ENCODE results near the gene OR8D2.

The OR8D2 gene, protein sequence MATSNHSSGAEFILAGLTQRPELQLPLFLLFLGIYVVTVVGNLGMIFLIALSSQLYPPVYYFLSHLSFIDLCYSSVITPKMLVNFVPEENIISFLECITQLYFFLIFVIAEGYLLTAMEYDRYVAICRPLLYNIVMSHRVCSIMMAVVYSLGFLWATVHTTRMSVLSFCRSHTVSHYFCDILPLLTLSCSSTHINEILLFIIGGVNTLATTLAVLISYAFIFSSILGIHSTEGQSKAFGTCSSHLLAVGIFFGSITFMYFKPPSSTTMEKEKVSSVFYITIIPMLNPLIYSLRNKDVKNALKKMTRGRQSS

DNA sequence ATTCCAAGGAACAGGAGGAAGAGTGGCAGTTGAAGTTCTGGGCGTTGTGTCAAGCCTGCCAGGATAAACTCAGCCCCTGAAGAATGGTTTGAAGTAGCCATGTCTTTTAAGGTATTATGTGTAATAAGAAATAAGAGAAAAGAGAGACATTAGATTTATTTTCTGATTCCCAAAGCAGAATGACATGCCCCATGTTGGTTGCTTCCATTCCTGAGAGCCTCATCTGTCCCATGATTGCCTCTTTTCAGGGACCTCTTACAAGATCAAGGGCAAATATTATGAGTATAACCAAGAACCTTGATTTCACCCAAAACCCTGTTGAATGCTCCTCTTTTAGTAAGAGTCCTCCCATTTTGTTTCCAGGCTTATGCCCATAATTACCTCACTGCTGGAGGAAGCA is at the start of gene OR8D2:
Gene OR8D2, minus strand, starts transcription at position 101 of the 400 bp plus-strand sequence. Its CDS starts 0 bp downstream, at position 101.
- DNase-seq (ENCODE audit: low read depth in 2 of 3, low spot score in 1 of 3) = no peak

DNA sequence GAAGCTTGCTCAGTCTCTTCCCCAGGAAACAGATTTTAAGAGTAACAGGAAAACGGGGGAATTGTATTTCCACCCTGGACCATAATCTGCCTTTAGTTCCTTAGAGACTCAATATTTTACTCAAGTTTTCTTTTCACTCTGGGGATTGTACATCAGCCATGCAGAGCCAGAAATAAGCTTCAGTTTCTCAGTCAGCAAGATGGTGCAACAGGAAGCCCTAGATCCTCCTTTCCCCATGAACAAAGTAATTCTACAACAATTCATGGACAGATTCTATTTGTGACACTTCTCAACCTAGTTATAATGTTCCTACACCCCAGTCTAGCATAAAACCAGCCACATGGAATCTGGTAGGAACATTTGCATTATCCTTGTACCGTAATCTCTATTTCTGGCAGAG is 39.6 kb upstream of the OR8D2 start:
- no peak for DNase-seq (ENCODE audit: low read depth in 2 of 3, low spot score in 1 of 3)

- DNase-seq (ENCODE audit: low read depth in 2 of 3, low spot score in 1 of 3) = no peak
Measured at GRCh38 chr11:124346311-124346955, 26.4 kb upstream of the OR8D2 start.

- DNase-seq (ENCODE audit: low read depth in 2 of 3, low spot score in 1 of 3) = no peak
Measured at GRCh38 chr11:124344346-124344745, 24.3 kb upstream of the OR8D2 start.

- DNase-seq (ENCODE audit: low read depth in 2 of 3, low spot score in 1 of 3) = no peak
Measured at GRCh38 chr11:124340142-124340447, 20.1 kb upstream of the OR8D2 start.

GRCh38 chr11:124339396-124340141 is 19.6 kb upstream of the OR8D2 start:
- DNase-seq (ENCODE audit: low read depth in 2 of 3, low spot score in 1 of 3) = no peak

- DNase-seq (ENCODE audit: low read depth in 2 of 3, low spot score in 1 of 3) = no peak
Measured at GRCh38 chr11:124331873-124332272, 11.9 kb upstream of the OR8D2 start.

DNA sequence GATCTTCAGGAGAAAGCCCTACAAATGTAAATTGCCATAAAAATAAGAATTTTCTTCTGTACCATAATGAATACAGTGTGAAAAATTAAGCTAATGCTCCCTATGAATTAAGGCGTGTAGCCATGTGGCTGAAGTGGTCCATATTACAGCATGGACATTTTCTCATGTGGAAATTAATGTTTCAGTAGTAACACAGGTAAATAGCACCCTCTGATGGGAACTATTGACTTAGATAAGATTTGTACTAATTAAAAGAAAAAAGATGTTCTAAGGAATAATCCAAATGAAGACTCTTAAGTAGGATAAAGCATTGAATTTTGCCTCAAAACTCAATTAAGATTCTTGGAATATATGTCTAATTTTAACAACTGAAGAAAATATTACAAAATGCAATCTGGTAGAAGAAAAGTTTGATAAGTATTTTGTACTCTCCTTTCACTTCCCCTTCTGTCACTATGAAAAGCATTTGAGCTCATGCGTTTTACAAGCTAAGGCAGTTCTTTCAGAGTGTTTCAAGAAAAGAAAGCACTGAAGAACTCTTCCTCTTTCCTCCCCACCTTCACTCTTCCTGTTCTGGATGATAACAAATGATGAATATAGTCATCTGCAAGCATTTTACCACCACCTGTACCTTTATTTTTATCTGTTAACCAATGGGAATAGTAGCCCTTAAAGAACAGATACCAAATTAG is 9.9 kb upstream of the OR8D2 start:
- DNase-seq (ENCODE audit: low read depth in 2 of 3, low spot score in 1 of 3) = no peak

DNA sequence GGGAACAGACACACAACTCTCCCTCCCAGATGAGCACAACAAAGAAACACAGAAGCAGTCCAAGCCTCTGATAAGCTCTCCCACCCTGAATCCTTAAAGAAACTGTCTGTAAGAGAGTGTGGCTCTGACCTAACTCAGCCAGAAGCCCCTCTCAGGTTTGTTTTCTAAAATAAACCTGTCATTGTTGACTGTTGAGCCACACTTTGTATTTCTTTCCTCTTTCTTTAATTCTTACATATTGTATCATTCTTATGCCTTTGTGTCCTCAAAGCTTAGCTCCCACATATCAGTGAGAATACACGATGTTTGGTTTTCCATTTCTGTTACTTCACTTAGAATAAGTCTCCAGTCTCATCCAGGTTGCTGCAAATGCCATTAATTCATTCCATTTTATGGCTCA is 7.8 kb upstream of the OR8D2 start:
- no peak for DNase-seq (ENCODE audit: low read depth in 2 of 3, low spot score in 1 of 3)

DNA sequence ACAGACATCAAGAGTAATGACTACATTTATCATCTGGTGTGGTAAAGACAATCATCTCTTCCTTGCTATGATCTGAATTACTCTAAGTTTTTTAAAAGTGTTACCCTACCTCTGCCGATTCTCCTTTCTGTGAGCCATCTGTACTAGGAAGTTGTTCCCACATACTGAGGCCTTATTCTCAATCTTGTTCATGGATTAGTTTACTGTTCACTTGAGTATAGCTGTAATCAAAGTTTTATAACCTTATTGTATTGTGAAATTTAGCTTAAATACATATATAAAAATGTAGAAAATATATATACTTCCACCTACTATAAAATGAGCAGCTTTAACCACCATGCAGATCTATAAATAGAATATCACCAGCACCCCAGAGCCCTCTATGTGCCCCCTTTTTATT is 2.4 kb upstream of the OR8D2 start:
- no peak for DNase-seq (ENCODE audit: low read depth in 2 of 3, low spot score in 1 of 3)

DNA sequence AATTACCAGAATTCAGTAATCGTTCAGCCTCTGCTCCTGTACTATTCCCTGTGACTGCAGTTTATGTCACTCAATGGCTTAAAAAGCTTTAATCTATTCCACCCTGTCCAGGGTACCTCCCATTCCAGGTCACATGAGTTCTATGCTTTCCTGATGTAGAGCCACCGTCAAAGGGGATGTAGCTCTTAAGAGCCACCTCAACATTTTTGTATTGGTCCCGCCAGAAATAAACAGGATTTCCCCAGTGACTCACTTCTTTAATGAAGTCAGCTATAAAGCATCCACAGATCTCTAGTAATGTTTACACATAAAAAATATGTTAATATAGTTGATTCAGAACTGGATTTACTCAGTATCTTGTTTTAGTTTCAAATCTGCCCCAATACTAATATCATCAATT is 4.9 kb downstream of the OR8D2 start:
- DNase-seq (ENCODE audit: low read depth in 2 of 3, low spot score in 1 of 3) = no peak

- DNase-seq (ENCODE audit: low read depth in 2 of 3, low spot score in 1 of 3) = no peak
Measured at GRCh38 chr11:124313849-124314248, 6.1 kb downstream of the OR8D2 start, which contains the start of gene OR8D1. Gene OR8D1, minus strand, starts transcription at chr11:124313949. Its CDS starts 3,183 bp downstream, at chr11:124310766.

GRCh38 chr11:124313131-124313530 is 6.9 kb downstream of the OR8D2 start:
- DNase-seq (ENCODE audit: low read depth in 2 of 3, low spot score in 1 of 3) = no peak

DNA sequence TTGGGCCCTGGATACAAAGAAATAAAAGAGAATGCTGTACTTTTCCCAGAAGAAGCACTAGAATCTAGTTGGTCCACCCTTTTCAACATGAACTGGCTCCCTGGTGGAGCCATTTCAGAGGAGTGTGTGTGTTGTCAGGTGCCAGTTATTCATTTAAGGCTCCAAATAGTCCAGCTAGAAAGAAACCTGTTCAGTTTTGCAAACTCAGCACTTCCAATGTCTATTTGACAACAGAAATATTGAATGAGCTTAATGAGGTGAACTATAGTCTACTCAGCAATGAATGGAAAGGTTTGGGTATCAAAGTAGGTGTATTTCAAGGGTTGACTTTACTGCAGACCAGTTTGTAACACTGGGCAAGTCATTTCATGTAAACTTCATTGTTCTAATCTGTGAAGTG is 8.3 kb downstream of the OR8D2 start:
- DNase-seq (ENCODE audit: low read depth in 2 of 3, low spot score in 1 of 3) = no peak

DNA sequence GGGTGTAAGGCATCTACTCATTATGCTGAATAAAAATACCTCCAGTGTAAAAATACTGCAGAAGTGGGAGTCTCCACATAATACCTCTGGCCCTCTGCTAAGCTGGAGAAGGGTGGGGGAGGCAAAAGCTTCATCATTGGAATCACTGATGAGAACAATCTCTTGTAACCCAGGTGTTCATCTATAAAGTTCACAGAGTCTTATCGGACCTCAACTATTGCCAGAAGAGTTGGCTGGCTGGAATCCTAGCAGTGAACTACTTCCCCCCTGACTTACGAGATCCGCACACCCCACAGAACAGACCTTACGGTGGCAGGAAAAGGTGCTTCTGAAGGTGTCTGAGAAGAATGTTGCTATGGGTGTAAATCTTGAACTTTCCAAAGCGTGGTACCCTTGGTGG is 8.7 kb downstream of the OR8D2 start:
- DNase-seq (ENCODE audit: low read depth in 2 of 3, low spot score in 1 of 3) = no peak

GRCh38 chr11:124310721-124311120 is 9.3 kb downstream of the OR8D2 start:
- DNase-seq (ENCODE audit: low read depth in 2 of 3, low spot score in 1 of 3) = no peak

DNA sequence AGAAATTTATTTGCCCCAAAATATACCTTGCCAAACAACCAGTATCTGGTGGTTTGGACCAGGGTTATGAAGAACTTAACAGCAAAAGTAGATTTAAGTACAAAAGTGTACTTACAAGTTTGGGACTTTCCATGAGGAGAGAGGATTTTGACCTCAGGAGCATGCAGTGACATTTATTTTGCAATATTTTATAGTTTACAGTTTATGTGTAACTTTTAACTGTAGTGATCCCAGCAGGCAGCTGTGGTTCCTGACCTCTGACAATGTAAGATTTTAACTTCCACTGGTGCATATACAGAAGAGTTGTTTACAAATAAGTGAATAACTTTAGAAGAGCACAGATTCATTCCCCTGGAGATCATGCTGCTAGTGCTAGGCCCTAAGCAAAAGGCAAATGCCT is 12.9 kb downstream of the OR8D2 start:
- no peak for DNase-seq (ENCODE audit: low read depth in 2 of 3, low spot score in 1 of 3)

GRCh38 chr11:124302347-124303125 is 17.5 kb downstream of the OR8D2 start:
- DNase-seq (ENCODE audit: low read depth in 2 of 3, low spot score in 1 of 3) = no peak

- no peak for DNase-seq (ENCODE audit: low read depth in 2 of 3, low spot score in 1 of 3)
Measured at GRCh38 chr11:124301548-124301947, 18.4 kb downstream of the OR8D2 start.

GRCh38 chr11:124297921-124298320 is 22.1 kb downstream of the OR8D2 start:
- no peak for DNase-seq (ENCODE audit: low read depth in 2 of 3, low spot score in 1 of 3)

GRCh38 chr11:124296016-124296415 is 24.0 kb downstream of the OR8D2 start:
- DNase-seq (ENCODE audit: low read depth in 2 of 3, low spot score in 1 of 3) = no peak

Data from stimulated activated CD4-positive, alpha-beta T cell treated with anti-CD3 and anti-CD28 coated beads, Interleukin-12 subunit alpha, Interleukin-12 subunit beta, amount 100 ng/mL, for 48 hours (primary cell).